H7 (cell line): Measurements from ENCODE around the gene C11orf98. TPM values are rescaled to one million over a fixed set of nuclear protein-coding genes. Genes with fewer than 3 reads are reported as not detected.

ENCODE experiments used
- DNase-seq: peaks from one replicate; pipeline ENCODE4 v3.0.0; 2012
- H3K27me3 ChIP-seq: 2 replicates; pipeline ENCODE4 v1.6.0; 2011; ENCODE audit warnings: mild to moderate bottlenecking, low read length; ENCODE audit not compliant: control insufficient read depth, insufficient read depth
- H3K36me3 ChIP-seq: replicated peaks from 2 replicates; pipeline ENCODE4 v1.5.1; 2011; ENCODE audit warnings: low read length; ENCODE audit not compliant: control insufficient read depth, insufficient read depth
- H3K4me3 ChIP-seq: 2 replicates; pipeline ENCODE4 v1.5.1; 2011; ENCODE audit warnings: low read depth, mild to moderate bottlenecking, control low read depth, low read length, moderate library complexity; ENCODE audit not compliant: insufficient read depth
- total RNA-seq: library from RNA; depleted of rRNA; stranded (reverse); fragments of >200 nt; shearing (Covaris generic); gene quantifications from 2 replicates; pipeline ENCODE4 v1.2.3, GENCODE V29; 2014

C11orf98 gene
- total RNA-seq, 1 experiment from 2014 or later = 136 TPM

- no peak for DNase-seq
- peaks cover 9% of the 10 kb centered on the region for H3K36me3 ChIP-seq
- H3K4me3 ChIP-seq = no peak overlapping the region
- no peaks in the 10 kb centered on the region for H3K27me3 ChIP-seq
Observed at GRCh38 chr11:62649486-62649885, 15.5 kb downstream of the C11orf98 start.

- DNase-seq = no peak
- H3K27me3 ChIP-seq = no peaks in the 10 kb centered on the region
- H3K4me3 ChIP-seq = no peak overlapping the region
- H3K36me3 ChIP-seq = peaks cover 12% of the 10 kb centered on the region
Observed at GRCh38 chr11:62648967-62649364, 16.0 kb downstream of the C11orf98 start.

DNA sequence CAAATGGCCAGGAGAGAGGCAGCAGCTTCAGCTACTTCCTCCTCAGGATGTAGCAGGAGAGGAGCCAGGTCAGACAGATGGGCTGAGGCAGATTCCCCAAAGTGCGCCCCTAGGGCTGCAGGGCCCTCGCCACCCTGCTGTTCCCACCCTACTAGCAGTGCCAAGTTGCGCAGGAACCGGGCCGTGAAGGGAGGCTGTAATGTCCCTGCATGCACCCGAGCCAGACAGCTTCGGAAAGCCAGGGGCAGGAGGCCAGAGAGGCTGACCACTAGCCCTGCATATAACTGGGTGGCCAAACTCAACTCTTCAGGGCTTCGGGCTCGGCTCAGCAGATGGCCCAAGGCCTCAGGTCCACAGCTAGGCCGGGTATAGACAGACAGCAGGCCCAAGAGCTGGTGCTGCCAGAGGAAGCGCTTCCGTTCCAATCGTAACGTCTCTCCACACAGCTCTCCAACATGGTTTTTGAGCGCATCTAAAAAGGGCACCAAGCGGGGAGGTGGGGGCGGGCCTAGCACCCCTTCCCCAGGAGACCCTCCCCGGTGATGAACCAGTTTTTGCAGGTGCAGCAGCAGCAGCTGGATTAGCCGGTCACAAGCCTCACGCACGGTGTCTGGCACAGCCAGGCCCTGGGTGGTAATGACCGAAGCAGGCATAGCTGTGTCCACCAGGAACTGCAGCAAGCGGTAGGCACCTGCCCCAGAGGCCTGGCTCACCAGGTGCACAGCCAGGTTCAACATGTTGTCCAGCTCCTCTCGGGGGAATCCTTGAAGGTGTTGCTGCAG lies 16.6 kb downstream of the C11orf98 start:
- DNase-seq = no peak
- peaks cover 12% of the 10 kb centered on the region for H3K36me3 ChIP-seq
- no peaks in the 10 kb centered on the region for H3K27me3 ChIP-seq
- no peak overlapping the region for H3K4me3 ChIP-seq

DNA sequence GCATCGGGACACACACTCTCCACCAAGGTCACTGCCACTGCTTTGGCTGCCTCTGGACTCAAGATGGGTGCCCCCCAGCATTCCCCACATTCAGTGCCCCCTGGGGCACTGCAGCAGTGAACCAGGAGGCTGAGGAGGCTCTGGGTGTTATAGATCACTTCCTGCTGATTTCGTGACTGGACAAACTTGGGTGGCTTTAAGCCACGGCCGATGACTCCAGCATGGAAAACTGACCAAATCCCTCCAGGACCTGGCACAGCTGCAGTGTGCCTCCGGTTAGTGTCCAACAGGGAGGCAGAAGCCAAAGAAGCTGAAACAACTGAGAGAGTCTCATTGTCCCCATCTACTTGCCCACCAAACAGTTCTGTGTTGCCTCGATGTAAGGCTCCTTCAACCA lies 17.4 kb downstream of the C11orf98 start:
- DNase-seq = no peak
- H3K27me3 ChIP-seq = no peaks in the 10 kb centered on the region
- peaks cover 12% of the 10 kb centered on the region for H3K36me3 ChIP-seq
- H3K4me3 ChIP-seq = no peak overlapping the region

DNA sequence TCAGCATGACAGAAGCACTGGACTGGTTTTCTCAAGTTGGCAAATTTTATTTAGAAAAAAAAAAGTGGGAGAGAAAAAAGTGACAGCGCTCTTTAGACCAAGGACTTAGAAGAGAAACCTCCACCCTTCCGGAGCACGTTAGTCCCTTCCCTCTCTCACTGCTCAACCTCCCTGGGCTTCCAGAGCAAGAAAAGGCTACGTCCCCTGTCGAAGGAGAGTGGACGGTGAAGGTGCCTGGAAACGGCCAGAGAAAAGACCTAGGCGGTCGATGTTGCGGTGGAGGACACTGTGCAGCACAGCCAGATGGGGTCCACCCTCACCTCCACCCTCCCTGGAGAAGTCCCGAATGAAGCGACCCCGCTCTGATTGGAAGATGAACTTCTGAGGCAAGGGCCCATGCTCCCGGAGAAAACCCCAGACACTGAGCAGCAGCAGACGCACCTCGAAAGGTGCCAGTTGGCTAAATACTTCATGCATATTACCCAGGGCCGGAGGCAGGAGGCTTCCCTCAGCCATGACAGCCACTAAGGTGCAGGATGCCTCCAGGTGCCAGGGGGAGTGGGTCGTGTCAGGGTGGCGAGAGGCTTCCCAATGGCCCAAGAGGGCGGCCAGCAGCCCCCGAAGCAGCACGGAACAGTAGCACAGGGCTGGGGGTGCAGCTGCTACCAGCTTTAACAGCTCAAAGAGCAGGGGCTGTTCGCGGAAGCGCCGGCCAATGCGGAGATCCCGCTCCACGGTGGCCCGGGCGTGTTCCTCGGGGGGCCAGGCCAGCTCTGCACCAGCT lies 18.0 kb downstream of the C11orf98 start:
- H3K4me3 ChIP-seq = 0 out of 2 replicates have a peak overlapping the region, but pooled peaks have one; percentile 2
- H3K27me3 ChIP-seq = no peaks in the 10 kb centered on the region
- no peak for DNase-seq
- peaks cover 12% of the 10 kb centered on the region for H3K36me3 ChIP-seq

GRCh38 chr11:62645946-62646824 lies 18.8 kb downstream of the C11orf98 start, which contains the start of gene GANAB:
Gene GANAB, minus strand, starts transcription at chr11:62646613. Its CDS starts 14 bp downstream, at chr11:62646599.
- Histone ChIP-seq H3K36me3 (peaks cover 12% of the 10 kb centered on the region), H3K4me3 (peak within 1 kb of the TSS; percentile 99), H3K27me3 (no peaks in the 10 kb centered on the region)
- DNase-seq = peak; percentile 100

- Histone ChIP-seq H3K27me3 (no peaks in the 10 kb centered on the region), H3K4me3 (peak overlapping the region; percentile 99), H3K36me3 (peaks cover 12% of the 10 kb centered on the region)
- no peak for DNase-seq
Observed at GRCh38 chr11:62645671-62645945, 19.4 kb downstream of the C11orf98 start.

DNA sequence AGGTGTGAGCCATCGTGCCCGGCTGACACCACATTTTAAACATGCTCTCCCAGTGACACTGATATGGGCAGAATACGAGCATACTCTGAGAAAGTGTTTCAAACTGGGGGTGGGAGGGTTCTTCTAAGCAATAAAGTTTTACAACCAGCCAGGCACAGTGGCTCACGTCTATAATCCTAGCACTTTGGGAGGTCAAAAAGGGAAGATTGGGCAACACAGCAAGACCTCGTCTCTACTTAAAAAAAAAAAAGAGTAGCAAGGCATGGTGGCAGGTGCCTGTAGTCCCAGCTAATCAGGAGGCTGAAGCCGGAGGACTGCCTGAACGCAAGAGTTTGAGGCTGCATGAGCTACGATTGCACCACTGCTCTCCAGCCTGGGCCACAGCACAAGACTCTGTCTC lies 20.8 kb downstream of the C11orf98 start:
- no peak for DNase-seq
- Histone ChIP-seq H3K36me3 (peaks cover 11% of the 10 kb centered on the region), H3K4me3 (no peak overlapping the region)

GRCh38 chr11:62632492-62632891 lies 32.5 kb downstream of the C11orf98 start:
- DNase-seq = no peak
- H3K27me3 ChIP-seq = no peaks in the 10 kb centered on the region
- H3K4me3 ChIP-seq = no peak overlapping the region
- peaks cover 66% of the 10 kb centered on the region for H3K36me3 ChIP-seq

More for the DNA sequence above, 20.8 kb downstream of the C11orf98 start:
- no peaks in the 10 kb centered on the region for H3K27me3 ChIP-seq

- peaks cover 63% of the 10 kb centered on the region for H3K36me3 ChIP-seq
- no peak for DNase-seq
- H3K27me3 ChIP-seq = no peaks in the 10 kb centered on the region
- no peak overlapping the region for H3K4me3 ChIP-seq
Observed at GRCh38 chr11:62627713-62628112, 37.3 kb downstream of the C11orf98 start.

DNA sequence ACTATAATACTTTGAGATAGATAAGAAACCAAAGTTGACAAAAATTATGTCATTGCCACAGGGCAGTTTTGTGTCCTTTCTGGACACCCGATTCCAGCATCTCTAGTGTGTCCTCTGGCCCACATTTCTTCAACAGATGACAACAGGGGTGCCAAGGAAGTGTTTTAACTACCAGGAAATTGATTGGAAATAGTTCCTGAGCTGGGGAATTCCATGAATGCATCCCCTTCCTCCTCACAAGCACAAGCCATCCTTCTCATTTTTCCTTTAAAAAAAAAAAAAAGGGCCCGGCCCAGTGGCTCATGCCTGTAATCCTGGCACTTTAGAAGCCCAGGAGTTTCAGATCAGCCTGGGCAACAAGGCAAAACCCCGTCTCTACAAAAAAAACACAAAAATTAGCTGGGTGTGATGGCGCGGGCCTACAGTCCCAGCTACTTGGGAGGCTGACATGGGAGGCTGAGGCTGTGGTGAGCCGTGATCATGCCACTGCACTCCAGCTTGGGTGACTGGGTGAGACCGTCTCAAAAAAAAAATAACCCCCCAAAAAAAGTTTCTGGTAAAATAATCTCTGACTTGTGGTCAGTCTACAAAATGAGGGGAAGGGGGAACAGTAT lies 42.4 kb downstream of the C11orf98 start:
- DNase-seq = no peak
- H3K4me3 ChIP-seq = peak overlapping the region; percentile 34
- no peaks in the 10 kb centered on the region for H3K27me3 ChIP-seq

GRCh38 chr11:62621567-62622470 lies 43.2 kb downstream of the C11orf98 start, which contains the start of gene B3GAT3:
Gene B3GAT3, minus strand, starts transcription at chr11:62621986. Its CDS starts 39 bp downstream, at chr11:62621947.
- H3K4me3 ChIP-seq = peak within 1 kb of the TSS; percentile 77
- DNase-seq = peak; percentile 100
- H3K27me3 ChIP-seq = no peaks in the 10 kb centered on the region
- peaks cover 18% of the 10 kb centered on the region for H3K36me3 ChIP-seq

More for the DNA sequence above, 42.4 kb downstream of the C11orf98 start:
- H3K36me3 ChIP-seq = peaks cover 22% of the 10 kb centered on the region

DNA sequence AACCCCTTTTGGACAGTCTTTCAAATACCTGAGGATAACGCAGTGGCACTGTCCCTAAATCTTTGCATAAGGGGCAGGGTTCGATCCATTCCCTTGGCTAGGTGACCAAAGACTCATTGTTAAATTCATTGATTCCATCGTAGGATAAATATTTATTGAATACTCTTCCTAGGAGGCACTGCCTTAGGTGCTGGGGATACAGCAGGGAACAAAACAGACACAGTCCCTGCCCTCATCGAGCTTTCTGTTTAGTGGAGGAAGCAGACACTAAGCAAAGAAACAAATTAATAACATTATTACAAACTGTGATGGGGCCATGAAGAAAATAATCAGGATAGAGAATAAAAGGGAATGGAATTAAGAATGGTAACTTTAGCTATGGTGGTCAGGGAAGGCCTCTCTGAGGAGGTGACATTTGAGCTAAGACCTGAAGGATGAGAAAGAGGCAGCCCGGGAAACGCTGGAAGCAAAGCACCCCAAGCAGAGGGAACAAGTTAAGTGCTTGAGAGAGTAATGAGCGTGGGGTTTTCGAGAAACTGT lies 43.9 kb downstream of the C11orf98 start:
- no peaks in the 10 kb centered on the region for H3K27me3 ChIP-seq
- H3K36me3 ChIP-seq = peaks cover 11% of the 10 kb centered on the region
- peak overlapping the region; percentile 77 for H3K4me3 ChIP-seq

More for the DNA sequence above, 43.9 kb downstream of the C11orf98 start:
- DNase-seq = no peak
